ENCODE data around the gene E2F4. TPM values are rescaled to one million over a fixed set of nuclear protein-coding genes. Genes with fewer than 3 reads are reported as not detected.

E2F4 gene
- total and polyA plus RNA-seq, 2 of the 8 experiments (the other 6 are each of a cell fraction or from before 2014, with no cell fraction given): 79.9 to 157 TPM

GRCh38 chr16:67158637-67159600 is 33.0 kb upstream of the E2F4 start:
- H3K9ac ChIP-seq (replicated peaks in 1 of 4; ENCODE audit: extremely low read depth in 1 of 4, low read depth in 3 of 4, low read length in 3 of 4): no peak overlapping the region
- WGBS, 2 experiments (ENCODE audit: extremely low coverage in 1 of 2, insufficient coverage in 1 of 2, insufficient read length in 1 of 2, insufficient replicate concordance in 2 of 2, low coverage in 1 of 2, low lambda C conversion rate in 2 of 2, missing lambda C conversion rate in 1 of 2): 7% methylated on average over 31 of the region's 34 CpGs; no CpG with 5 or more reads in 1 of the 2 experiments

More at GRCh38 chr16:67158637-67159600, 33.0 kb upstream of the E2F4 start:
- DNase-seq (ENCODE audit: low read depth in 1 of 2, low spot score in 2 of 2) (peak in 1 of 2 experiments; percentile 73), FAIRE-seq (no peak)
- no peak overlapping the region for H4K91ac ChIP-seq (replicated peaks; ENCODE audit: insufficient read length, low read length)
- H2BK120ac ChIP-seq (replicated peaks; ENCODE audit: low read depth, low read length): no peak overlapping the region
- ChIA-PET CTCF (ENCODE audit: partially characterized antibody) (interaction anchor here (0.6 to 19.3 kb wide), 10 partner anchors 2 to 198 kb away, joined by 3 to 291 read pairs (median 15); partner anchors contain the start of genes B3GNT9, CES3, FBXL8 and HSF4), POLR2A (ENCODE audit: partially characterized antibody) (interaction anchor here (2.6 to 7.9 kb wide), 2 partner anchors 11 to 17 kb away, joined by 11 to 59 read pairs; partner anchors contain the start of gene NOL3)
- H3K4me2 ChIP-seq (ENCODE audit: insufficient read depth in 1 of 2, low read depth in 2 of 2, low read length in 2 of 2): peak overlapping the region; percentile 74 to 77
- no peak overlapping the region for H2BK12ac ChIP-seq (ENCODE audit: low read depth, low read length)
- no peak overlapping the region for H4K5ac ChIP-seq (ENCODE audit: insufficient read length, low read depth, low read length)
- H3K27ac ChIP-seq (ENCODE audit: low read depth, low read length): no peak overlapping the region
- no peak overlapping the region for H3K18ac ChIP-seq (ENCODE audit: extremely low read depth, low read length)
- peak overlapping the region; percentile 37 to 61 (median 46) for H3K4me3 ChIP-seq (ENCODE audit: extremely low read depth in 1 of 4, insufficient read depth in 2 of 4, low read depth in 3 of 4, low read length in 4 of 4)
- no peak overlapping the region for H2BK15ac ChIP-seq (ENCODE audit: low read length)
- H3K23me2 ChIP-seq (ENCODE audit: low read depth, low read length): peaks cover 18% of the 10 kb centered on the region
- H2BK20ac ChIP-seq (ENCODE audit: low read length): no peak overlapping the region
- no peaks in the 10 kb centered on the region for H3K9me3 ChIP-seq (ENCODE audit: insufficient read depth in 2 of 2, low read depth in 1 of 2, low read length in 1 of 2)
- H4K20me1 ChIP-seq (replicated peaks in 1 of 2; ENCODE audit: control insufficient read depth in 1 of 2, insufficient read depth in 2 of 2, low read length in 2 of 2): peaks cover 10 to 25% of the 10 kb centered on the region in 2 experiments
- H3K27me3 ChIP-seq (replicated peaks in 1 of 4; ENCODE audit: control insufficient read depth in 3 of 4, extremely low read depth in 1 of 4, insufficient read depth in 3 of 4, low read length in 3 of 4): peaks cover 94 to 100% (median 98%) of the 10 kb centered on the region in 4 experiments
- H3K23ac ChIP-seq (ENCODE audit: insufficient read length): no peak overlapping the region
- no peaks in the 10 kb centered on the region for H3K79me2 ChIP-seq (ENCODE audit: control insufficient read depth in 1 of 2, insufficient read depth in 2 of 2, low read length in 2 of 2)
- no peaks in the 10 kb centered on the region for H3K79me1 ChIP-seq (ENCODE audit: low read depth, low read length)
- H3K4me1 ChIP-seq (replicated peaks in 1 of 4; ENCODE audit: control insufficient read depth in 3 of 4, insufficient read depth in 4 of 4, low read length in 3 of 4): peaks cover 0 to 28% (median 19%) of the 10 kb centered on the region in 4 experiments; a peak in 6 of 7 replicates
- no peak overlapping the region for H2AK5ac ChIP-seq (ENCODE audit: low read depth, low read length)
- no peak overlapping the region for H3K14ac ChIP-seq (ENCODE audit: insufficient read length)
- H3K4ac ChIP-seq (replicated peaks; ENCODE audit: insufficient read length, low read depth, low read length): no peak overlapping the region
- H4K8ac ChIP-seq (ENCODE audit: extremely low read depth, insufficient read depth, low read length): no peak overlapping the region
- H2AFZ ChIP-seq (ENCODE audit: low read length): no peak overlapping the region
- H3K36me3 ChIP-seq (ENCODE audit: control insufficient read depth in 2 of 4, insufficient read depth in 4 of 4, low read length in 3 of 4): peaks cover 0 to 10% (median 0%) of the 10 kb centered on the region in 4 experiments; a peak in 1 of 8 replicates
- H2BK5ac ChIP-seq (ENCODE audit: low read depth, low read length): no peak overlapping the region
- H3K56ac ChIP-seq (replicated peaks; ENCODE audit: insufficient read length, low read depth, low read length): no peak overlapping the region
- no peak for TF ChIP-seq CHD1 (IDR thresholded peaks at IDR 0.05; ENCODE audit: low read depth, low read length)
- TF ChIP-seq SUZ12 (IDR thresholded peaks at IDR 0.05; ENCODE audit: low read length): peak; percentile 83; the same call in 1 of the 2 replicates
